HG02642 (cell line): Measurements from ENCODE around the gene HEXIM2.

Experiments used
- ATAC-seq: cut with Tn5 transposase; IDR thresholded peaks from one replicate; pipeline ENCODE4 v1.9.1; 2021; ENCODE audit warnings: mild to moderate bottlenecking; ENCODE audit not compliant: unreplicated experiment, poor library complexity

HEXIM2 gene

DNA sequence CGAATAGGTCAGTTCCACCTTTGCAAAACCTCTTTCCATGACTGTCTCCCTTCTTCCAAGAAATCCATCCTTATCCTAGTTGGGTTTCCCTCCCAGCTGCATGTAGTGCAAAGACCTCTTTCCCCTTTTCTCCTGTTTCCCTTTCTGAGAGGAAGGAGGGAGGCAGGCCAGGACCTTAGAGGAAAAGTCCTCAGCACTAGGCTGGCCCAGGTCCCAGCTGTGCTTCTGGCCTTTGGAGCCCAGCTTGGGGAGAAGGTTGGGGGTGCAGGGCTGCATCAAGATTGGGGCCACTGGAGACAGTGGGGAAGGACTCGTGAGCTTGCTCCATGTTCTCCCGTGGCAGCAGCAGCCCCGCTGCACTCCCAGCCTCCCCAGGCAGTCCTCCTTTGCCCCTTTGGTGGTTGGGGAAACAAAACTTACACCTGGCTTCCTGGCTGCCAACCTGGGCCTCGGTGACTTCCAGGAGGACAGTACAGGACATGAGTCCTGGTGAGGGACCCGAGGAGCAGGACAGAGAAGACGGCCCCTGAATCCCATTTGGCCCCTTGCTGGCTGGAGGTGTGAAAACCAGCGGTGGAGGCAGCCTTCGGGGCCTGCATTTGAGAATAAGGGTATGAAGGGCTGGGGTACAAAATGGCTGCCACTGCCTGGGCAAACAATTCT is 481 bp downstream of the HEXIM2 start:
- ATAC-seq: no peak

GRCh38 chr17:45164734-45165269 is 3.1 kb downstream of the HEXIM2 start:
- ATAC-seq: no peak

DNA sequence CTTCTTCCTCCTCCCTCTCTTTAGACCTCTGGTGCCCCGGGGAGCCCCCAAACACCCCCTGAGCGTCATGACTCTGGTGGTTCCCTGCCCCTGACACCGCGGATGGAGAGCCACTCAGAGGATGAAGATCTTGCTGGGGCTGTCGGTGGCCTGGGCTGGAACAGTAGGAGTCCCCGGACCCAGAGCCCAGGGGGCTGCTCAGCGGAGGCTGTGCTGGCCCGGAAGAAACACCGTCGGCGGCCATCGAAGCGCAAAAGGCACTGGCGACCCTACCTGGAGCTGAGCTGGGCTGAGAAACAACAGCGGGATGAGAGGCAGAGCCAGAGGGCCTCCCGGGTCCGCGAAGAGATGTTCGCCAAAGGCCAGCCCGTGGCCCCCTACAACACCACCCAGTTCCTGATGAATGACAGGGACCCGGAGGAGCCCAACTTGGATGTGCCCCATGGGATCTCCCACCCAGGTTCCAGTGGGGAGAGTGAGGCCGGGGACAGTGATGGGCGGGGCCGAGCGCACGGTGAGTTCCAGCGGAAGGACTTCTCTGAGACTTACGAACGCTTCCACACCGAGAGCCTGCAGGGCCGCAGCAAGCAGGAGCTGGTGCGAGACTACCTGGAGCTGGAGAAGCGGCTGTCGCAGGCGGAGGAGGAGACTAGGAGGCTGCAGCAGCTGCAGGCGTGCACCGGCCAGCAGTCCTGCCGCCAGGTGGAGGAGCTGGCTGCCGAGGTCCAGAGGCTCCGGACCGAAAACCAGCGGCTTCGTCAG is 7.5 kb downstream of the HEXIM2 start:
- ATAC-seq: no peak

- no peak for ATAC-seq
These were observed 8.7 kb downstream of the HEXIM2 start for GRCh38 chr17:45170280-45170930.

DNA sequence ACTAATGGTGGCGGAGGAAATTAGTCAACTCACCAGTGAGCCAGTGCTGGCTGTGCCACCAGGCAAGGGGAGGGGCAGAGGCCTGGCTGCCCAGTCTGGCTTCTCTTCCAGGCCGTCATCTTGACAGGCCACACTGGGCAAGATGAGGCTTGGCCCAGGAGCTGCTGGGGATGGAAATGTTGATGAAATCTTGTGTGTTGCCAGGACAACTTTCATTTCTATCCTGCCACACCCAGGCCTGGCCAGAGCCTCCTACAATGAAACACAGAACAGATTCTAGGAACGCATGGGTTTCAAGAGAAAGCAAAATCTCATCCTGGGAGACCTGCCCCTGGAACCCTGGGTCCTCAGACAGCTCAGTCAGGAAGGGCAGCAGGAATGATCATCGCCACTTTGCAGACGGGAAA is 9.3 kb downstream of the HEXIM2 start:
- no peak for ATAC-seq

DNA sequence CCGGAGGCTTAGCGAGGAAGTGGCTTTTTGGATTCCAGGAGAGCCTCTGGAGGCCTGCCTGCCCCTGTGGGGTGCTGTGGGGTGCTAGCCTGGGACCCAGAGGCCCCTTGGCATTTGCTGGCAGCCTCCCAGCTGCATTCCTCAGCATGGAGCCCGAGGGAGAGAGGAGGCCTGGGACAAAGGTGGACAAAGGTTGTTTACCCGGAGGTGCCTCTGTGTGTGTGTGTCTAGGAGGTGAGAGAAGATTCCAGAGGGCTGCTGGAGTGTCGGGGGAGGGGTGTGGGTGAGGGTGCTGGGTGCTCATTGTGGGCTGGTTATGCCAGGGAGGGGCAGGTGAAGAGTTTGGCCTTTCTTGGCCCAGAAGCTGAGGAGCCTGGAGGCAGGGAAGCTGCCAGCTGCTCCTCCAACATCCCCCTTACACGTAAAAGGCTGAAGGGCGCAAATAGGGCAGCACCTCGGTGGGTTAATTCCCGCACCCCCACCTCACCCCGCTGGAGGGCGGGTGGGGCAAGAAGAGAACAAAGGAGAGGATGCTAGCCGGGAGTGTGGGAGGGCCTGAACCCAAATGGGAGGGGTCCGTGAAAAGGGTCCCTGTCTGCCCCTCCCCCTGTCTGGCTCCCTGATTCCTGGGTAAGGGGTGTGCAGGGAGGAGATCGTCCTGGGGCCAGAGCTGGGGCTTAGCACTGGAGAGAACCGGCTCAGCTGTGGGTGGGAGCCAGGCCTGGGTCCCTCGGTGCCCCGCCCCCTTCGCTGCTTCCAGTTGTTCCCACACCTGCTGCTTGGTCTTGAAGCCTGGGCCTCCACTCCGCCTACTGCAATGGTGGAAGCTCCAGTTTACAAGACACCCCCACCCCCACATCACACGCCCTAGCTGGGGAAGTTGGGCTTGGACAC is 9.9 kb downstream of the HEXIM2 start:
- ATAC-seq: no peak

GRCh38 chr17:45172232-45172540 is 10.5 kb downstream of the HEXIM2 start:
- ATAC-seq: no peak

GRCh38 chr17:45172541-45173286 is 11.0 kb downstream of the HEXIM2 start:
- no peak for ATAC-seq

- ATAC-seq: no peak
These were observed 14.1 kb downstream of the HEXIM2 start for GRCh38 chr17:45175759-45176115.

GRCh38 chr17:45177563-45177962 is 15.9 kb downstream of the HEXIM2 start:
- ATAC-seq: no peak

DNA sequence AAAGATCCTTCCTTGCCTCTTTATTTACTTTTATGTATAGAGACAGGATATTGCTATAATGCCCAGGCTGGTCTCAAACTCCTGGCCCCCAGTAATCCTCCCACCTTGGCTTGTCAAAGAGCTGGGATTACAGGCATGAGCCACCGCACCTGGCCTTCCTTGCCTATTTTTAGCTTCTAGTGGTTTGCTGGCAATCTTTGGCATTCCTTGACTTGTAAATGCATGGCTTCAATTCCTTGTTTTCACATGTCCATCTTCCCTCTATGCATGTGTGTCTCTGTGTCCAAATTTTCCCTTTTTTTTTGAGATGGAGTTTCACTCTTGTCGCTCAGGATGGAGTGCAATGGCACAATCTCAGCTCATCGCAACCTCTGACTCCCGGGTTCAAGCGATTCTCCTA is 22.5 kb downstream of the HEXIM2 start:
- ATAC-seq: no peak

DNA sequence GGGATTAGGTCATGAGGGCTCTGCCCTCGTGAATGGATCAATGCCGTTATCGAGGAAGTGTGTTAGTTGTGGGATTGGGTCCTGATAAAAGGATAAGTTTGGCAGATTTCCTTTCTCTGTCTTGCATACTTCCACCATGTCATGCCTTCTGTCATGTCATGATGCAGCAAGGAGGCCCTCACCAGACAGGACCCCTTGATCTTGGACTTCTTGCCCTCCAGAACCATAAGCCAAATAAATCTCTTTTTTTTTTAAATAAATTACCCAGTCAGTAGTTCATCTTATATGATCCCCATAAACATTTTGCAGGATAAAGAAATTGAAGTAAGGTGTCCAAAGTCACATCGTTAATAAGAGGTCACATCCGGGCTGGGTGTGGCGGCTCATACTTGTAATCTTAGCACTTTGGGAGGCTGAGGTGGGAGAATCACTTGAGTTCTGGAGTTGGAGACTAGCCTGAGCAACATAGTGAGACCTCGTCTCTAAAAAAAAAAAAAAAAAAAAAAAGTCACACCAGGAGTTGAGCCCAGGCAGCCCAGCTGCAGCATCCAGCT is 25.2 kb downstream of the HEXIM2 start:
- ATAC-seq: no peak

DNA sequence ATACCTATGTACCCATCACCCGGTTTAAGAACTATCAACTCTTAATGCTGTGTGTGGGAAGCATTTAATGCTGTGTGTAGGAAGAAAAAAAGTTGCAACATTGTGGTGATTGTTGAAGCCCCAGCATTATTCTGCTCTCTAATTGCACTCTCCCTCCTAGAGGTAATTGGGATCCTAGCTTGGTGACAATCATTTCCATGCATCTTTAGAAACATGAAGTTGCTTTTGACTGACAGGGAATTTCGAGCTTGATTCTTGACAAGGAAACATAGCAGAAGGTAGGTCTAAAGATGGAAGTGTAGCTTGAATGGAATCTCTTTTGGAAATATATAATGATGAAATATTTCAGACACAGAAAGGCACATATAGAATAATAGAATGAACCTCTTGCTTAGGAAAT is 27.3 kb downstream of the HEXIM2 start:
- ATAC-seq: no peak

DNA sequence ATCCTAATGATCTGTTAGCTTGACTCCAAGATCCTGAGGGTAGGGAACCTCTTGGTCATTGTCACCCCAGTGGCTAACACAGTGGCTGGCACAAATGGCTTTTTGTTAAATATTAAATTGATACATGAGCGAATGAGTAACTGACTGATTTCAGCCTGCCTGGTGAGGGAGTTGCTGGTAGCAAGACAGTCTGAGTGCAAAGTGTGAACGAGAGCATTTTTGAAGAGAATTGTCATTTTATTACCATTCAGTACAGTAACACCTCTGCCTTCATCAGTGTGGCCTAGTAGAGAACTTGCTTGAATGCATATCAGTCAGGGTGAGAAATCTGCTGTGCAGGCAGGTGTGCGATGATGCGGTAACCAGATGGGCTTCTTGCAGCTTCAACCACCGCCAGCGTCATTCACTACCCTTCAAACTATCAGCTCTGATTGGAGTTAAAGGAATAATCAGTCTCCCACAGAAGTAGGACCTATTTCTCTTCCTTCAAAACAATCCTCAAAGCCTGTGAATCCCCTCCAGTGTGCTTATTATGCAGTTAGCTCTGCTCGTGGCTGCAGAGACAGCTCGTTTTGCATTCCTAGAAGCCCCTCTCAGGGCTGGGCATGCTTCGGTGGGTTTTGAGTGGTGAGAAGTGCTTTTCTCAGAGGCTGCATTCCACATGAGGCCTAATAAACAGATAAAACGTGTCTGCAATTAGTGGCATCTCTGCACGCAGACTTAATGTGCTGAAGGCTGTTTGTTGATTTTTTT is 29.0 kb downstream of the HEXIM2 start:
- no peak for ATAC-seq

GRCh38 chr17:45195424-45195823 is 33.7 kb downstream of the HEXIM2 start:
- no peak for ATAC-seq

GRCh38 chr17:45197108-45197507 is 35.4 kb downstream of the HEXIM2 start:
- ATAC-seq: no peak

DNA sequence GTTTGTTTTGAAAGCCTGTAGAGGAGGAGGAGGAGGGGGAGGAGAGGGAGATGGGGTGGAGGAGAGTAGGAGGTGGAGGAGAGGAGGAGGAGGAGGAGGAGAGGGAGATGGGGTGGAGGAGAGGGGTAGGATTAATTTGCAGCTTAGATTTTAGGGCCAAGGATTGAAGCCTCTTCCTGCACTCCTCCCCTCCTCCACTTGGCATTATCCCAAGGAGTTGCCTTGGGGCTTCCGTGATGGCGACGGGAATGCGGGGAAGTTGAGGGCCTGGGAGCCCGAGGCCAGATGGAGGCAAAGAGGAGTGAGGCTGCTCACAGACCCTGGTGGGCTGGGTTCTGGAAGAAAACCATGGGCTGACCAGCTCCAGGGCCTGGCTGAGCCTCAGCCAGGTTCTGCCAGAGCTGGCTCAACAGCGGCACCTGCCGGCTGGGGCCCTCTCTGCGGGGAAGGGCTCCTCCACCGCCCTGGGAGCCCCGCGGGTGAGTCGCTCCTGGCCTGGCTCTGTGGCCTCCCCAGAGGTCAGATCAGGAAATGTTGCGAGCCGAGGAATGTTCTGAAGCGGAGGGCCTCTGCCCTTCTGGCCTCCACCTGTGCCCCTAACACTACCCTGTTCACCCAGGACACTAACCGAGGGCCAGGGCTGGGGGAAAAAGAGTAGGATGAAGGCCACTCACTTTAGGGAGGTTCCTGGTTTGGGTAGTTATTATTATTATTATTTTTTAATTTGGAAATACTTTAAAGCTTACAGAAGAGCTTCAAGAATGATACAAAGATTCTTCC is 36.1 kb downstream of the HEXIM2 start:
- ATAC-seq: peak; percentile 92

- ATAC-seq: no peak
These were observed 39.0 kb downstream of the HEXIM2 start for GRCh38 chr17:45200701-45201100.
